Caki2 (cell line): ENCODE results near the gene CEP78. TPM values are rescaled to one million over a fixed set of nuclear protein-coding genes. Genes with fewer than 3 reads are reported as not detected.
"Not testable (repeated sequence)": the region's sequence is repeated elsewhere in the genome, so short reads cannot be mapped to it uniquely, and the experiment has no call there.

Source experiments
- DNase-seq: peaks from one replicate; pipeline ENCODE4 v3.0.0-alpha.2; 2015; ENCODE audit warnings: low read depth
- in situ Hi-C: cut with HindIII; loops from 2 replicates; pipeline ENCODE4 v1.10.0; 2016; ENCODE audit warnings: low sequenced_read_pairs, low pct_unique_long_range_greater_than_20kb, mixed read lengths
- total RNA-seq: library from RNA; depleted of rRNA; stranded (reverse); fragments of >200 nt; shearing (Covaris generic); gene quantifications from 2 replicates; pipeline ENCODE4 v1.2.3, GENCODE V29; 2014; ENCODE audit warnings: low replicate concordance

CEP78 gene
- total RNA-seq, 1 experiment from 2014 or later = 15.8 TPM

- in situ Hi-C loops = not testable (repeated sequence)
Measured at GRCh38 chr9:78221841-78222240, 14.0 kb upstream of the CEP78 start.

GRCh38 chr9:78230761-78231160 is 5.1 kb upstream of the CEP78 start:
- in situ Hi-C loops = no loop called here
- no peak for DNase-seq

More at GRCh38 chr9:78221841-78222240, 14.0 kb upstream of the CEP78 start:
- not testable (repeated sequence) for DNase-seq

GRCh38 chr9:78232471-78232870 is 3.4 kb upstream of the CEP78 start:
- in situ Hi-C loops, DNase-seq: not testable (repeated sequence)

GRCh38 chr9:78234810-78235209 is 1.1 kb upstream of the CEP78 start:
- in situ Hi-C loops = no loop called here
- no peak for DNase-seq

GRCh38 chr9:78235256-78235761 is 566 bp upstream of the CEP78 start:
- no peak for DNase-seq
- in situ Hi-C loops = no loop called here

- no peak for DNase-seq
- in situ Hi-C loops = no loop called here
Measured at GRCh38 chr9:78236551-78236910, 656 bp downstream of the CEP78 start.

GRCh38 chr9:78238046-78239038 is 2.5 kb downstream of the CEP78 start:
- DNase-seq = no peak
- in situ Hi-C loops = no loop called here

- in situ Hi-C loops = no loop called here
- DNase-seq = peak; percentile 22
Measured at GRCh38 chr9:78239506-78239905, 3.6 kb downstream of the CEP78 start.

GRCh38 chr9:78242041-78242440 is 6.2 kb downstream of the CEP78 start:
- no peak for DNase-seq
- in situ Hi-C loops = no loop called here

- in situ Hi-C loops = no loop called here
- no peak for DNase-seq
Measured at GRCh38 chr9:78243130-78243529, 7.3 kb downstream of the CEP78 start.

GRCh38 chr9:78245401-78245800 is 9.5 kb downstream of the CEP78 start:
- in situ Hi-C loops = no loop called here
- no peak for DNase-seq

- DNase-seq = no peak
- in situ Hi-C loops = no loop called here
Measured at GRCh38 chr9:78248635-78249034, 12.8 kb downstream of the CEP78 start.

GRCh38 chr9:78249542-78249941 is 13.7 kb downstream of the CEP78 start:
- in situ Hi-C loops = no loop called here
- DNase-seq = no peak

GRCh38 chr9:78252616-78253015 is 16.7 kb downstream of the CEP78 start:
- in situ Hi-C loops = no loop called here
- DNase-seq = no peak

- in situ Hi-C loops = no loop called here
Measured at GRCh38 chr9:78253285-78253684, 17.4 kb downstream of the CEP78 start.

GRCh38 chr9:78261403-78262001 is 25.6 kb downstream of the CEP78 start:
- in situ Hi-C loops = no loop called here

More at GRCh38 chr9:78253285-78253684, 17.4 kb downstream of the CEP78 start:
- DNase-seq = no peak

GRCh38 chr9:78262655-78263054 is 26.8 kb downstream of the CEP78 start:
- in situ Hi-C loops = no loop called here
- no peak for DNase-seq

More at GRCh38 chr9:78261403-78262001, 25.6 kb downstream of the CEP78 start:
- DNase-seq = no peak

- no peak for DNase-seq
- in situ Hi-C loops = no loop called here
Measured at GRCh38 chr9:78267889-78268288, 32.0 kb downstream of the CEP78 start.

- in situ Hi-C loops = no loop called here
- DNase-seq = no peak
Measured at GRCh38 chr9:78269784-78270183, 33.9 kb downstream of the CEP78 start.
